GM12878 (cell line): Measurements from ENCODE around the gene KLRF1. TPM values are rescaled to one million over a fixed set of nuclear protein-coding genes. Genes with fewer than 3 reads are reported as not detected.

Source experiments
- ATAC-seq: fragments of 200-7000 bp; cut with Tn5 transposase; 3 replicates; pipeline ENCODE4 v1.9.1; 2020; ENCODE audit warnings: mild to moderate bottlenecking, moderate library complexity
- BruUV-seq: library from RNA; stranded (reverse); fragments of 400-500 nt; replicated peaks from 2 replicates; lab custom pipeline; 2021; lab: Mats Ljungman, UMichigan
- CTCF ChIA-PET: fragments of 300-600 bp; sonication (Branson Sonifier 250); formaldehyde crosslinking; extraction: SDS; loops from one replicate; lab custom pipeline; 2021; ENCODE audit warnings: inconsistent platforms; lab: Yijun Ruan, JAX
- POLR2A ChIA-PET: fragments of 350-600 bp; formaldehyde crosslinking; extraction: SDS; loops from one replicate; lab custom pipeline; 2021; ENCODE audit warnings: inconsistent platforms; lab: Charles Lee
- RAD21 ChIA-PET: fragments of 300-600 bp; sonication (Branson Sonifier 250); formaldehyde crosslinking; loops from one replicate; lab custom pipeline; 2023; ENCODE audit warnings: antibody characterized with exemption; ENCODE audit not compliant: unreplicated experiment; lab: Charles Lee
- SMC1A ChIA-PET: fragments of 300-600 bp; sonication (Branson Sonifier 250); formaldehyde crosslinking; loops from one replicate; lab custom pipeline; 2023; ENCODE audit not compliant: unreplicated experiment, uncharacterized antibody; lab: Charles Lee
- DNase-seq: peaks from one replicate; pipeline ENCODE4 v3.0.0-alpha.2; 2011; ENCODE audit warnings: low read depth, low spot score
- FAIRE-seq: peaks from 3 replicates; lab custom pipeline; 2011; peaks lifted over from hg19 to GRCh38; lab: Jason Lieb, UNC
- H2AFZ ChIP-seq: 2 replicates; pipeline ENCODE4 v1.6.0; 2011; ENCODE audit warnings: low read depth, low read length, control low read depth; ENCODE audit not compliant: control insufficient read depth
- H3K27ac ChIP-seq: 2 replicates; pipeline ENCODE4 v1.5.1; 2011; ENCODE audit warnings: control low read depth; ENCODE audit not compliant: control insufficient read depth, insufficient read depth
- H3K27me3 ChIP-seq, 2 experiments: replicated peaks in 1 of 2; 2 replicates each; pipeline versions ENCODE4 v1.6.0 to v1.6.1; 2011; ENCODE audit warnings: low read length in 1 of 2; ENCODE audit not compliant: control insufficient read depth in 2 of 2, insufficient read depth in 2 of 2
- H3K36me3 ChIP-seq, 2 experiments: 2 replicates each; pipeline ENCODE4 v1.5.1; 2011; ENCODE audit warnings: low read length in 1 of 2; ENCODE audit not compliant: control insufficient read depth in 2 of 2, insufficient read depth in 2 of 2
- H3K4me1 ChIP-seq: 2 replicates; pipeline ENCODE4 v1.6.1; 2011; ENCODE audit warnings: mild to moderate bottlenecking, low read length, moderate library complexity, mixed read lengths; ENCODE audit not compliant: control insufficient read depth, insufficient read depth
- H3K4me2 ChIP-seq: 2 replicates; pipeline ENCODE4 v1.6.0; 2011; ENCODE audit warnings: control low read depth; ENCODE audit not compliant: control insufficient read depth, insufficient read depth
- H3K4me3 ChIP-seq: fragments of 200-600 bp; sonication (generic); 2 replicates; pipeline ENCODE4 v1.5.1; 2016
- H3K79me2 ChIP-seq: 2 replicates; pipeline ENCODE4 v1.6.0; 2011; ENCODE audit warnings: low read length; ENCODE audit not compliant: control insufficient read depth, insufficient read depth
- H3K9ac ChIP-seq: 2 replicates; pipeline ENCODE4 v1.8.0; 2011; ENCODE audit warnings: low read length, control low read depth, mixed read lengths; ENCODE audit not compliant: control insufficient read depth, insufficient read depth
- H3K9me3 ChIP-seq: replicated peaks from 3 replicates; pipeline ENCODE4 v1.5.1; 2011; ENCODE audit warnings: mild to moderate bottlenecking, low read length; ENCODE audit not compliant: control insufficient read depth, insufficient read depth
- H4K20me1 ChIP-seq: 2 replicates; pipeline ENCODE4 v1.6.0; 2011; ENCODE audit not compliant: control insufficient read depth, insufficient read depth
- ATF7 ChIP-seq: fragments of 450-650 bp; IDR thresholded peaks from 2 replicates; pipeline ENCODE4 v1.6.1; 2016; ENCODE audit warnings: low read depth, mild to moderate bottlenecking
- BCL3 ChIP-seq: IDR thresholded peaks from 2 replicates; pipeline ENCODE4 v1.6.1; 2011; ENCODE audit warnings: borderline replicate concordance, low read depth, mild to moderate bottlenecking, moderate library complexity, low read length; ENCODE audit not compliant: insufficient read depth, poor library complexity, severe bottlenecking
- CHD2 ChIP-seq: IDR thresholded peaks from 2 replicates; pipeline ENCODE4 v1.6.1; 2011; ENCODE audit warnings: low read depth, low read length, improper control_type of control experiment, borderline replicate concordance
- IKZF2 ChIP-seq, 2 experiments: fragments of 450-650 bp; IDR thresholded peaks; 2 replicates each; pipeline ENCODE4 v1.6.1; 2017; ENCODE audit warnings: mild to moderate bottlenecking in 2 of 2, moderate library complexity in 2 of 2
- JUND ChIP-seq: IDR thresholded peaks from 2 replicates; pipeline ENCODE4 v1.6.1; 2012; ENCODE audit warnings: low read depth, mild to moderate bottlenecking, low read length, improper control_type of control experiment, moderate library complexity
- RAD21 ChIP-seq: IDR thresholded peaks from 2 replicates; pipeline ENCODE4 v1.6.1; 2011; ENCODE audit warnings: mild to moderate bottlenecking, low read depth, low read length, moderate library complexity; ENCODE audit not compliant: insufficient read depth
- RAD51 ChIP-seq: fragments of 450-650 bp; IDR thresholded peaks from 2 replicates; pipeline ENCODE4 v1.6.1; 2016; ENCODE audit warnings: moderate library complexity, mild to moderate bottlenecking, inconsistent platforms
- RFX5 ChIP-seq: IDR thresholded peaks from 2 replicates; pipeline ENCODE4 v1.6.1; 2011; ENCODE audit warnings: low read depth, low read length, improper control_type of control experiment
- SKIL ChIP-seq: fragments of 450-650 bp; IDR thresholded peaks from 2 replicates; pipeline ENCODE4 v1.6.1; 2017; ENCODE audit warnings: mild to moderate bottlenecking, low read depth, inconsistent platforms; ENCODE audit not compliant: poor library complexity, severe bottlenecking
- SMC3 ChIP-seq: IDR thresholded peaks from 2 replicates; pipeline ENCODE4 v1.6.1; 2011; ENCODE audit warnings: low read length, improper control_type of control experiment, borderline replicate concordance
- SUPT20H ChIP-seq: IDR thresholded peaks from 2 replicates; pipeline ENCODE4 v1.6.1; 2011; ENCODE audit warnings: low read depth, mild to moderate bottlenecking, low read length, moderate library complexity, borderline replicate concordance; ENCODE audit not compliant: control insufficient read depth
- TAF1 ChIP-seq: IDR thresholded peaks from 2 replicates; pipeline ENCODE4 v1.6.1; 2011; ENCODE audit warnings: mild to moderate bottlenecking, low read depth, low read length, borderline replicate concordance
- YY1 ChIP-seq: IDR thresholded peaks from 2 replicates; pipeline ENCODE4 v1.6.1; 2011; ENCODE audit warnings: low read depth, mild to moderate bottlenecking, low read length
- ZNF592 ChIP-seq: fragments of 450-650 bp; IDR thresholded peaks from 2 replicates; pipeline ENCODE4 v1.6.1; 2017; ENCODE audit warnings: mild to moderate bottlenecking, moderate library complexity
- WGBS: methylation state at CpG from one replicate; pipeline ENCODE4 v1.1.6; 2016; ENCODE audit warnings: low lambda C conversion rate; ENCODE audit not compliant: insufficient replicate concordance, insufficient coverage; ENCODE audit errors: missing lambda C conversion rate; 5-methylcytosine and 5-hydroxymethylcytosine counted together
- in situ Hi-C: fragments of 300-500 bp; cut with MboI; formaldehyde crosslinking; loops from 9 replicates; pipeline ENCODE4 v1.14.3; 2018; ENCODE audit warnings: mixed read lengths
- intact Hi-C: fragments of 100-400 bp; cut with micrococcal nuclease; formaldehyde crosslinking; loops from one replicate; pipeline ENCODE4 v1.14.2; 2022; ENCODE audit not compliant: unreplicated experiment
- polyA plus RNA-seq, 11 experiments: library from polyadenylated mRNA; depleted of rRNA in 4 of 11; unstranded in 6 of 11; stranded (reverse) in 5 of 11; fragments of >200 nt; fragmentation: Nextera tagmentation in 4 of 11; fragmentation: Illumina TruSeq in 1 of 11; extraction: Ambion mirVana in 4 of 11; extraction: Trizol in 1 of 11; gene quantifications; 1 replicate in 1 of 11; 2 replicates in 10 of 11; pipeline versions ENCODE4 v1.2.1 to v1.2.3, GENCODE V29; 2011 to 2016; ENCODE audit warnings: inconsistent platforms in 2 of 11, missing spikeins in 2 of 11, low read depth in 1 of 11
- total RNA-seq, 4 experiments: library from RNA; depleted of rRNA in 3 of 4; stranded (reverse); fragments of >200 nt in 3 of 4; fragmentation: Illumina TruSeq in 1 of 4; extraction: Trizol in 1 of 4; gene quantifications; 2 replicates each; pipeline versions ENCODE4 v1.2.1 to v1.2.3, GENCODE V29; 2013 to 2021

KLRF1 gene
- total and polyA plus RNA-seq, 10 of the 15 experiments (the other 5 are each of a cell fraction or from before 2014, with no cell fraction given), result 0.13 to 2.0 (median 0.18) TPM; not detected in 6

GRCh38 chr12:9851050-9851449 lies 23.8 kb downstream of the KLRF1 start (continued):
- no peak for TF ChIP-seq JUND
- no peak for TF ChIP-seq RAD21
- no peak for TF ChIP-seq TAF1
- TF ChIP-seq ZNF592, result no peak
- TF ChIP-seq BCL3, result no peak

GRCh38 chr12:9851927-9852326 lies 24.6 kb downstream of the KLRF1 start:
- intact Hi-C loops, result no loop called here
- no peak for TF ChIP-seq ATF7
- TF ChIP-seq RAD51, result no peak
- TF ChIP-seq IKZF2 (IDR thresholded peaks at IDR 0.05), result no peak
- TF ChIP-seq SUPT20H, result no peak
- TF ChIP-seq SMC3, result no peak
- no peak for TF ChIP-seq BCL3
- no peak for TF ChIP-seq RFX5
- no peak for TF ChIP-seq YY1
- no peak for TF ChIP-seq CHD2
- TF ChIP-seq SKIL, result no peak

More at GRCh38 chr12:9851927-9852326, 24.6 kb downstream of the KLRF1 start:
- Histone ChIP-seq H3K27ac (no peak overlapping the region), H2AFZ (no peak overlapping the region), H3K36me3 (no peaks in the 10 kb centered on the region), H4K20me1 (no peaks in the 10 kb centered on the region), H3K27me3 (no peaks in the 10 kb centered on the region), H3K4me1 (no peaks in the 10 kb centered on the region), H3K4me3 (no peak overlapping the region), H3K79me2 (no peaks in the 10 kb centered on the region), H3K9ac (no peak overlapping the region), H3K9me3 (no peaks in the 10 kb centered on the region), H3K4me2 (no peak overlapping the region)
- ChIA-PET SMC1A (interaction anchor here (0.7 to 1.5 kb wide), 2 partner anchors 52 to 808 kb away, joined by 5 to 6 read pairs; no protein-coding TSS in a partner anchor), POLR2A (no interaction called here), RAD21 (no interaction called here), CTCF (interaction anchor here (1.2 kb wide), 1 partner anchor 38 kb away, joined by 11 read pairs; no protein-coding TSS in a partner anchor)
- DNase-seq (no peak), FAIRE-seq (no peak), ATAC-seq (no peak)
- WGBS, result 7% methylated on average over 2 of the region's 2 CpGs
- BruUV-seq, result no TSS peak
- in situ Hi-C loops, result no loop called here
